Measurements from ENCODE around the gene N4BP3. TPM values are rescaled to one million over a fixed set of nuclear protein-coding genes. Genes with fewer than 3 reads are reported as not detected.

N4BP3 gene
- total RNA-seq, 1 experiment from 2014 or later, result 46.2 TPM

- Mint-ChIP-seq H3K9me3 (no peaks in the 10 kb centered on the region), H3K4me3 (no peak overlapping the region), H3K36me3 (peaks cover 78% of the 10 kb centered on the region), H3K4me1 (peaks cover 5% of the 10 kb centered on the region), H3K27ac (peak overlapping the region; percentile 91), H3K27me3 (ENCODE audit: low read depth) (no peaks in the 10 kb centered on the region)
- POLR2A ChIA-PET, result interaction anchor here (0.5 to 1.1 kb wide), 3 partner anchors 20 to 208 kb away, joined by 3 to 5 read pairs (median 3); no protein-coding TSS in a partner anchor
- TF ChIP-seq ERG (CRISPR knock-in tag; IDR thresholded peaks at IDR 0.05) (no peak), ETV6 (CRISPR knock-in tag; IDR thresholded peaks at IDR 0.05) (no peak), ZNF219 (CRISPR knock-in tag; IDR thresholded peaks at IDR 0.05; ENCODE audit: borderline replicate concordance) (no peak), KAT7 (CRISPR knock-in tag; IDR thresholded peaks at IDR 0.05; ENCODE audit: borderline replicate concordance) (no peak), NR1H2 (CRISPR knock-in tag; IDR thresholded peaks at IDR 0.05) (no peak), ZBTB21 (CRISPR knock-in tag; IDR thresholded peaks at IDR 0.05; ENCODE audit: borderline replicate concordance) (no peak), ZNF532 (CRISPR knock-in tag; IDR thresholded peaks at IDR 0.05; ENCODE audit: borderline replicate concordance) (no peak), STAT6 (CRISPR knock-in tag; conservative IDR thresholded peaks at IDR 0.05; ENCODE audit: low read depth) (no peak), FOXK1 (CRISPR knock-in tag; IDR thresholded peaks at IDR 0.05) (no peak), NR2C2 (CRISPR knock-in tag; IDR thresholded peaks at IDR 0.05) (no peak), ATF6 (CRISPR knock-in tag; IDR thresholded peaks at IDR 0.05) (no peak), OVOL2 (CRISPR knock-in tag; IDR thresholded peaks at IDR 0.05; ENCODE audit: borderline replicate concordance) (no peak), ATF1 (CRISPR knock-in tag; IDR thresholded peaks at IDR 0.05) (no peak), TEAD1 (CRISPR knock-in tag; IDR thresholded peaks at IDR 0.05) (no peak), ZNF138 (CRISPR knock-in tag; conservative IDR thresholded peaks at IDR 0.05) (no peak), MYBL2 (CRISPR knock-in tag; IDR thresholded peaks at IDR 0.05) (no peak), FOXP4 (CRISPR knock-in tag; IDR thresholded peaks at IDR 0.05) (no peak)
- CTCF ChIA-PET, result interaction anchor here (2.4 to 7.5 kb wide), 4 partner anchors 20 to 69 kb away, joined by 14 to 111 read pairs (median 28); no protein-coding TSS in a partner anchor
- no peak for ATAC-seq
- no peak for DNase-seq (ENCODE audit: low spot score)
These were observed 30.6 kb downstream of the N4BP3 start for GRCh38 chr5:178143901-178144300.

Measured in WTC11 (cell line).